IMR-90 (cell line): Measurements from ENCODE around the gene CPEB2. TPM values are rescaled to one million over a fixed set of nuclear protein-coding genes. Genes with fewer than 3 reads are reported as not detected.

ENCODE experiments used
- ATAC-seq: fragments of 200-7000 bp; cut with Tn5 transposase; 2 replicates; pipeline ENCODE4 v1.9.1; 2020; ENCODE audit warnings: low read depth, mild to moderate bottlenecking, moderate library complexity
- BruUV-seq: library from RNA; stranded (reverse); fragments of 400-500 nt; replicated peaks from 2 replicates; lab custom pipeline; 2021; lab: Mats Ljungman, UMichigan
- CTCF ChIA-PET: fragments of 300-600 bp; formaldehyde crosslinking; extraction: SDS; loops from one replicate; lab custom pipeline; 2021; ENCODE audit warnings: antibody characterized with exemption; lab: Yijun Ruan, JAX
- POLR2A ChIA-PET: fragments of 300-600 bp; sonication (Branson Sonifier 250); formaldehyde crosslinking; loops from one replicate; lab custom pipeline; 2022; ENCODE audit warnings: antibody characterized with exemption; ENCODE audit not compliant: unreplicated experiment; lab: Charles Lee
- DNase-seq: peaks from one replicate; pipeline ENCODE4 v3.0.0; 2013
- H2AFZ ChIP-seq: replicated peaks from 2 replicates; pipeline ENCODE3; 2013; ENCODE audit warnings: low read length, mild to moderate bottlenecking; ENCODE audit not compliant: poor library complexity
- H2AK5ac ChIP-seq: 2 replicates; pipeline ENCODE4 v1.6.1; 2013; ENCODE audit warnings: low read depth, low read length, inconsistent platforms
- H2AK9ac ChIP-seq: replicated peaks from 2 replicates; pipeline ENCODE3; 2013; ENCODE audit warnings: mild to moderate bottlenecking, low read depth, low read length, moderate library complexity; ENCODE audit not compliant: poor library complexity
- H2BK120ac ChIP-seq: 2 replicates; pipeline ENCODE4 v1.6.1; 2013; ENCODE audit warnings: low read depth, low read length, inconsistent platforms
- H2BK15ac ChIP-seq: 3 replicates; pipeline ENCODE4 v1.6.1; 2013; ENCODE audit warnings: low read depth, low read length, inconsistent platforms
- H2BK20ac ChIP-seq: 2 replicates; pipeline ENCODE4 v1.6.1; 2013; ENCODE audit warnings: low read depth, mild to moderate bottlenecking, inconsistent platforms, low read length, moderate library complexity
- H2BK5ac ChIP-seq: 2 replicates; pipeline ENCODE4 v1.6.1; 2013; ENCODE audit warnings: mild to moderate bottlenecking, low read depth, low read length, inconsistent platforms; ENCODE audit not compliant: poor library complexity, severe bottlenecking
- H3K14ac ChIP-seq: replicated peaks from 2 replicates; pipeline ENCODE4 v1.6.1; 2013; ENCODE audit warnings: low read depth, low read length, inconsistent platforms
- H3K18ac ChIP-seq: 2 replicates; pipeline ENCODE4 v1.6.1; 2013; ENCODE audit warnings: low read depth, low read length, control low read depth
- H3K23ac ChIP-seq: 2 replicates; pipeline ENCODE4 v1.6.1; 2013; ENCODE audit warnings: low read depth, low read length, inconsistent platforms
- H3K27ac ChIP-seq: 2 replicates; pipeline ENCODE4 v1.5.1; 2013; ENCODE audit warnings: mild to moderate bottlenecking, control low read depth, low read length; ENCODE audit not compliant: insufficient read depth
- H3K27me3 ChIP-seq: 2 replicates; pipeline ENCODE4 v1.6.1; 2013; ENCODE audit warnings: low read length; ENCODE audit not compliant: control insufficient read depth, insufficient read depth
- H3K36me3 ChIP-seq: 2 replicates; pipeline ENCODE4 v1.6.1; 2013; ENCODE audit warnings: low read length, mixed read lengths; ENCODE audit not compliant: control insufficient read depth, insufficient read depth
- H3K4ac ChIP-seq: 2 replicates; pipeline ENCODE4 v1.6.1; 2013; ENCODE audit warnings: low read depth, low read length, inconsistent platforms
- H3K4me1 ChIP-seq: 2 replicates; pipeline ENCODE4 v1.6.1; 2013; ENCODE audit warnings: low read length, mixed read lengths; ENCODE audit not compliant: control insufficient read depth, insufficient read depth
- H3K4me2 ChIP-seq: 2 replicates; pipeline ENCODE4 v1.6.1; 2013; ENCODE audit warnings: low read depth, mild to moderate bottlenecking, control low read depth, low read length, moderate library complexity
- H3K4me3 ChIP-seq: 2 replicates; pipeline ENCODE4 v1.5.1; 2013; ENCODE audit warnings: low read depth, mild to moderate bottlenecking, control low read depth, low read length, moderate library complexity; ENCODE audit not compliant: insufficient read depth
- H3K56ac ChIP-seq: 2 replicates; pipeline ENCODE4 v1.6.1; 2013; ENCODE audit warnings: low read length, inconsistent platforms; ENCODE audit not compliant: insufficient read depth; ENCODE audit errors: extremely low read depth
- H3K79me1 ChIP-seq, 2 experiments: 2 replicates each; pipeline ENCODE4 v1.6.1; 2013; ENCODE audit warnings: low read length in 2 of 2, inconsistent platforms in 1 of 2, low read depth in 1 of 2
- H3K9ac ChIP-seq: 2 replicates; pipeline ENCODE4 v1.6.1; 2013; ENCODE audit warnings: low read depth, low read length, control low read depth
- H3K9me1 ChIP-seq: 2 replicates; pipeline ENCODE4 v1.6.1; 2013; ENCODE audit warnings: low read length, inconsistent platforms; ENCODE audit not compliant: insufficient read depth
- H3K9me3 ChIP-seq: 2 replicates; pipeline ENCODE4 v1.6.1; 2013; ENCODE audit warnings: low read length; ENCODE audit not compliant: control insufficient read depth, insufficient read depth
- H4K20me1 ChIP-seq: 2 replicates; pipeline ENCODE4 v1.6.1; 2013; ENCODE audit warnings: low read length, inconsistent platforms; ENCODE audit not compliant: insufficient read depth
- H4K5ac ChIP-seq: 2 replicates; pipeline ENCODE4 v1.6.1; 2013; ENCODE audit warnings: mild to moderate bottlenecking, low read depth, low read length, control low read depth
- H4K8ac ChIP-seq, 2 experiments: 2 replicates each; pipeline ENCODE4 v1.6.1; 2013; ENCODE audit warnings: low read depth in 2 of 2, low read length in 2 of 2, control low read depth in 1 of 2, inconsistent platforms in 1 of 2
- H4K91ac ChIP-seq: 2 replicates; pipeline ENCODE4 v1.6.1; 2013; ENCODE audit warnings: low read depth, low read length, inconsistent platforms; ENCODE audit not compliant: insufficient read depth
- BHLHE40 ChIP-seq: fragments of 150-350 bp; IDR thresholded peaks from 2 replicates; pipeline ENCODE4 v1.6.1; 2016; ENCODE audit warnings: mild to moderate bottlenecking, low read depth, low read length
- CEBPB ChIP-seq: IDR thresholded peaks from 2 replicates; pipeline ENCODE4 v1.6.1; 2012; ENCODE audit warnings: low read depth, low read length, improper control_type of control experiment
- CHD1 ChIP-seq: IDR thresholded peaks from 2 replicates; pipeline ENCODE4 v1.6.1; 2012; ENCODE audit warnings: low read depth, low read length, improper control_type of control experiment
- FOS ChIP-seq: fragments of 150-350 bp; IDR thresholded peaks from 2 replicates; pipeline ENCODE4 v1.6.1; 2016; ENCODE audit warnings: low read depth, low read length
- MAFK ChIP-seq: IDR thresholded peaks from 2 replicates; pipeline ENCODE4 v1.6.1; 2012; ENCODE audit warnings: low read depth, low read length, improper control_type of control experiment
- MAZ ChIP-seq: IDR thresholded peaks from 2 replicates; pipeline ENCODE4 v1.6.1; 2012; ENCODE audit warnings: low read depth, mild to moderate bottlenecking, low read length, improper control_type of control experiment, moderate library complexity, borderline replicate concordance
- MXI1 ChIP-seq: IDR thresholded peaks from 2 replicates; pipeline ENCODE4 v1.6.1; 2012; ENCODE audit warnings: low read depth, mild to moderate bottlenecking, low read length, moderate library complexity, borderline replicate concordance
- NFE2L2 ChIP-seq: fragments of 150-350 bp; IDR thresholded peaks from 2 replicates; pipeline ENCODE4 v1.6.1; 2016; ENCODE audit warnings: low read depth, mild to moderate bottlenecking, low read length
- POLR2A ChIP-seq: IDR thresholded peaks from 2 replicates; pipeline ENCODE4 v1.6.1; 2012; ENCODE audit warnings: mild to moderate bottlenecking, low read depth, low read length
- RAD21 ChIP-seq: IDR thresholded peaks from 2 replicates; pipeline ENCODE4 v1.6.1; 2012; ENCODE audit warnings: low read length, improper control_type of control experiment
- RCOR1 ChIP-seq: IDR thresholded peaks from 2 replicates; pipeline ENCODE4 v1.6.1; 2012; ENCODE audit warnings: mild to moderate bottlenecking, low read length, improper control_type of control experiment; ENCODE audit not compliant: insufficient replicate concordance
- RFX5 ChIP-seq: IDR thresholded peaks from 2 replicates; pipeline ENCODE4 v1.8.0; 2012; ENCODE audit warnings: low read depth, mild to moderate bottlenecking, low read length, moderate library complexity
- SMC3 ChIP-seq: fragments of 150-350 bp; IDR thresholded peaks from 2 replicates; pipeline ENCODE4 v1.6.1; 2016; ENCODE audit warnings: low read depth, mild to moderate bottlenecking, antibody characterized with exemption, low read length, moderate library complexity
- WGBS, 2 experiments: methylation state at CpG; one replicate each; pipeline versions ENCODE4 v1.1.5 to v1.1.7; 2013; ENCODE audit warnings: missing lambda C conversion rate in 2 of 2; ENCODE audit not compliant: insufficient read length in 1 of 2; ENCODE audit errors: extremely low coverage in 2 of 2; 5-methylcytosine and 5-hydroxymethylcytosine counted together
- dilution Hi-C: fragments of 300-500 bp; cut with HindIII; formaldehyde crosslinking; loops from one replicate; pipeline ENCODE4 v1.14.3; 2018; ENCODE audit warnings: low sequenced_read_pairs; ENCODE audit not compliant: unreplicated experiment
- in situ Hi-C: fragments of 300-500 bp; cut with MboI; formaldehyde crosslinking; loops from 3 replicates; pipeline ENCODE4 v1.14.3; 2019; ENCODE audit warnings: low sequenced_read_pairs, inconsistent platforms, mixed read lengths
- intact Hi-C: fragments of 100-400 bp; cut with micrococcal nuclease; formaldehyde crosslinking; loops from 2 replicates; pipeline ENCODE4 v1.10.0; 2022
- polyA plus RNA-seq, 3 experiments: library from polyadenylated mRNA; depleted of rRNA; stranded (reverse); fragments of >200 nt; gene quantifications; 2 replicates each; pipeline ENCODE4 v1.2.3, GENCODE V29; 2012; ENCODE audit warnings: low replicate concordance in 1 of 3
- total RNA-seq: library from RNA; depleted of rRNA; stranded (reverse); fragments of >200 nt; gene quantifications from 2 replicates; pipeline ENCODE4 v1.2.3, GENCODE V29; 2012
- TF ChIP-seq, protein P1 (sequence below): fragments of 150-350 bp; IDR thresholded peaks from 2 replicates; pipeline ENCODE4 v1.6.1; 2016; ENCODE audit warnings: low read depth, mild to moderate bottlenecking, low read length, moderate library complexity, borderline replicate concordance
- TF ChIP-seq, protein P2 (sequence below): fragments of 150-350 bp; IDR thresholded peaks from 2 replicates; pipeline ENCODE4 v1.6.1; 2017; ENCODE audit warnings: mild to moderate bottlenecking, antibody characterized with exemption, low read length, low read depth
- TF ChIP-seq, protein P3 (sequence below): conservative IDR thresholded peaks from 2 replicates; pipeline ENCODE4 v1.5.1; 2012; ENCODE audit warnings: mild to moderate bottlenecking, low read depth, low read length, improper control_type of control experiment

Gene CPEB2
- total and polyA plus RNA-seq, 2 of the 4 experiments (the other 2 are of a cell fraction): 10.6 to 12.0 TPM

DNA sequence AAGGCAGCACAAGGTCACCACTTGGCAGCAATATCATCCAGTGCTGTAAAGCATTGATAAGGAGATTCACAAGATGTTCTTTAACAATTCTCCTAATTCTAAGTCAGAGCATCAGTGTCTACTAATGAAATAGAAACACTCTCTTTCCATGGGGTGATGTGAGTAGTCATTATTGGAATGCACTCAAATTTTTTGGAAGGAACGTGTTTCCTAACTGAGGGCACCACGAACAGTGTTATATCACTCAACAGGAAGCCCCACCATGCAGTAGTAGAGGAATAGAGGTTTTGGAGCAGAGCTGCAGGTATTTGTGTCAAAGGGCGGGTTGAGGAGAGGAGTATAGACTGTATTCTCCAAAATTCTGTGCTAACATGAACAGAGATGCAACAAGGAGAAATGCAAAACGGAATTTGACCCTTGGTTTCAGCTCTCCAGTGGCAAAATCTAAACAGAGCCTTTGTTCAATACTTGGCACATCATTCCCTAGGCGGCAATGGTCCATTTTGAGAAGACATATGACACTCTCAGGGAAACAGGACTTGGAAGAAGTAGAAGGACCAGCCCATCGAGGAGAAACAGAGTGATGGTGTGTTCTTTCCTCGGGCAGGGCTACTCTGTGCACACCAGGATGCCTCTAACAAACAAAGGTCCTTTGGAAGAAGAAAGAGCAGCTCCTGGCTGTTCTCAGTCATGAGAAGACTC, 98.9 kb downstream of the CPEB2 start:
- no peak overlapping the region for H4K8ac ChIP-seq
- DNase-seq: peak; percentile 29
- H2AK9ac ChIP-seq: no peak overlapping the region
- H3K23ac ChIP-seq: no peak overlapping the region; the same call in 1 of the 2 replicates
- WGBS, 2 experiments: 0% methylated on average over 1 of the region's 7 CpGs; no CpG with 5 or more reads in 1 of the 2 experiments
- peaks cover 4% of the 10 kb centered on the region; the same call in 1 of the 2 replicates for H3K4me1 ChIP-seq
- peak; percentile 68 for ATAC-seq
- CTCF ChIA-PET: no interaction called here
- H2AFZ ChIP-seq: no peak overlapping the region
- H3K27ac ChIP-seq: no peak overlapping the region
- H4K5ac ChIP-seq: no peak overlapping the region
- in situ Hi-C loops: no loop called here
- H3K14ac ChIP-seq: no peak overlapping the region
- H3K18ac ChIP-seq: no peak overlapping the region
- H2BK20ac ChIP-seq: no peak overlapping the region
- H3K4me2 ChIP-seq: no peak overlapping the region
- H3K56ac ChIP-seq: no peak overlapping the region
- BruUV-seq: no TSS peak
- dilution Hi-C loops: no loop called here
- no peaks in the 10 kb centered on the region for H3K36me3 ChIP-seq
- intact Hi-C loops: no loop called here
- H3K4me3 ChIP-seq: no peak overlapping the region
- TF ChIP-seq, protein P1, sequence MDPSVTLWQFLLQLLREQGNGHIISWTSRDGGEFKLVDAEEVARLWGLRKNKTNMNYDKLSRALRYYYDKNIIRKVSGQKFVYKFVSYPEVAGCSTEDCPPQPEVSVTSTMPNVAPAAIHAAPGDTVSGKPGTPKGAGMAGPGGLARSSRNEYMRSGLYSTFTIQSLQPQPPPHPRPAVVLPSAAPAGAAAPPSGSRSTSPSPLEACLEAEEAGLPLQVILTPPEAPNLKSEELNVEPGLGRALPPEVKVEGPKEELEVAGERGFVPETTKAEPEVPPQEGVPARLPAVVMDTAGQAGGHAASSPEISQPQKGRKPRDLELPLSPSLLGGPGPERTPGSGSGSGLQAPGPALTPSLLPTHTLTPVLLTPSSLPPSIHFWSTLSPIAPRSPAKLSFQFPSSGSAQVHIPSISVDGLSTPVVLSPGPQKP: no peak
- TF ChIP-seq BHLHE40: no peak
- TF ChIP-seq MAZ: no peak
- TF ChIP-seq, protein P2, sequence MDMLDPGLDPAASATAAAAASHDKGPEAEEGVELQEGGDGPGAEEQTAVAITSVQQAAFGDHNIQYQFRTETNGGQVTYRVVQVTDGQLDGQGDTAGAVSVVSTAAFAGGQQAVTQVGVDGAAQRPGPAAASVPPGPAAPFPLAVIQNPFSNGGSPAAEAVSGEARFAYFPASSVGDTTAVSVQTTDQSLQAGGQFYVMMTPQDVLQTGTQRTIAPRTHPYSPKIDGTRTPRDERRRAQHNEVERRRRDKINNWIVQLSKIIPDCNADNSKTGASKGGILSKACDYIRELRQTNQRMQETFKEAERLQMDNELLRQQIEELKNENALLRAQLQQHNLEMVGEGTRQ: no peak
- TF ChIP-seq, protein P3, sequence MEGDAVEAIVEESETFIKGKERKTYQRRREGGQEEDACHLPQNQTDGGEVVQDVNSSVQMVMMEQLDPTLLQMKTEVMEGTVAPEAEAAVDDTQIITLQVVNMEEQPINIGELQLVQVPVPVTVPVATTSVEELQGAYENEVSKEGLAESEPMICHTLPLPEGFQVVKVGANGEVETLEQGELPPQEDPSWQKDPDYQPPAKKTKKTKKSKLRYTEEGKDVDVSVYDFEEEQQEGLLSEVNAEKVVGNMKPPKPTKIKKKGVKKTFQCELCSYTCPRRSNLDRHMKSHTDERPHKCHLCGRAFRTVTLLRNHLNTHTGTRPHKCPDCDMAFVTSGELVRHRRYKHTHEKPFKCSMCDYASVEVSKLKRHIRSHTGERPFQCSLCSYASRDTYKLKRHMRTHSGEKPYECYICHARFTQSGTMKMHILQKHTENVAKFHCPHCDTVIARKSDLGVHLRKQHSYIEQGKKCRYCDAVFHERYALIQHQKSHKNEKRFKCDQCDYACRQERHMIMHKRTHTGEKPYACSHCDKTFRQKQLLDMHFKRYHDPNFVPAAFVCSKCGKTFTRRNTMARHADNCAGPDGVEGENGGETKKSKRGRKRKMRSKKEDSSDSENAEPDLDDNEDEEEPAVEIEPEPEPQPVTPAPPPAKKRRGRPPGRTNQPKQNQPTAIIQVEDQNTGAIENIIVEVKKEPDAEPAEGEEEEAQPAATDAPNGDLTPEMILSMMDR: no peak
- TF ChIP-seq POLR2A: no peak
- TF ChIP-seq CHD1: no peak
- no peak for TF ChIP-seq MAFK
- TF ChIP-seq RCOR1: no peak
- TF ChIP-seq NFE2L2: no peak
- no peak for TF ChIP-seq RAD21
- no peak for TF ChIP-seq CEBPB
- TF ChIP-seq SMC3: no peak
- TF ChIP-seq RFX5: no peak
- no peak for TF ChIP-seq MXI1
- no peak for TF ChIP-seq FOS
- no peak overlapping the region for H2BK120ac ChIP-seq
- H3K79me1 ChIP-seq: no peaks in the 10 kb centered on the region
- no peak overlapping the region for H2AK5ac ChIP-seq
- no peak overlapping the region for H4K91ac ChIP-seq
- H3K27me3 ChIP-seq: no peaks in the 10 kb centered on the region
- H3K9me1 ChIP-seq: no peaks in the 10 kb centered on the region
- H3K9me3 ChIP-seq: no peaks in the 10 kb centered on the region
- H2BK5ac ChIP-seq: no peak overlapping the region
- H4K20me1 ChIP-seq: no peaks in the 10 kb centered on the region
- POLR2A ChIA-PET: no interaction called here
- H2BK15ac ChIP-seq: no peak overlapping the region
- no peak overlapping the region for H3K9ac ChIP-seq
- H3K4ac ChIP-seq: no peak overlapping the region
